OCI-LY3 (cell line): Measurements from ENCODE around the gene DCAF4.

ENCODE experiments used
- CTCF ChIP-seq: fragments of 200-600, 300-600 bp; sonication (generic); IDR thresholded peaks from 2 replicates; pipeline ENCODE4 v1.5.1; 2014; ENCODE audit warnings: antibody characterized with exemption, low read length, low read depth
- EZH2phosphoT487 ChIP-seq: fragments of 200-600 bp; shearing (Covaris generic); IDR thresholded peaks from 2 replicates; pipeline ENCODE4 v1.6.1; 2018; ENCODE audit warnings: antibody characterized with exemption, mixed run types, low read depth

- TF ChIP-seq CTCF (no peak), EZH2phosphoT487 (no peak)
Measured at GRCh38 chr14:72880164-72880563, 46.1 kb upstream of the DCAF4 start.
